C4-2B (cell line): ENCODE results near the gene PCDHB6.
"Not testable (repeated sequence)": the region's sequence is repeated elsewhere in the genome, so short reads cannot be mapped to it uniquely, and the experiment has no call there.

ENCODE experiments used
- ZFX ChIP-seq: fragments of 450-650 bp; IDR thresholded peaks from 2 replicates; pipeline ENCODE4 v1.6.1; 2017
- TF ChIP-seq, protein P1 (sequence below): fragments of 450-650 bp; conservative IDR thresholded peaks from 2 replicates; pipeline ENCODE4 v1.5.1; 2017; ENCODE audit warnings: mild to moderate bottlenecking

DNA sequence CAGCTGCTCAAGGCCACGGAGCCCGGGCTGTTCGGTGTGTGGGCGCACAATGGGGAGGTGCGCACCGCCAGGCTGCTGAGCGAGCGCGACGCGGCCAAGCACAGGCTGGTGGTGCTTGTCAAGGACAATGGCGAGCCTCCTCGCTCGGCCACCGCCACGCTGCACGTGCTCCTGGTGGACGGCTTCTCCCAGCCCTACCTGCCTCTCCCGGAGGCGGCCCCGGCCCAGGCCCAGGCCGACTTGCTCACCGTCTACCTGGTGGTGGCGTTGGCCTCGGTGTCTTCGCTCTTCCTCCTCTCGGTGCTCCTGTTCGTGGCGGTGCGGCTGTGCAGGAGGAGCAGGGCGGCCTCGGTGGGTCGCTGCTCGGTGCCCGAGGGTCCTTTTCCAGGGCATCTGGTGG, 39.3 kb downstream of the PCDHB6 start:
- TF ChIP-seq, protein P1, sequence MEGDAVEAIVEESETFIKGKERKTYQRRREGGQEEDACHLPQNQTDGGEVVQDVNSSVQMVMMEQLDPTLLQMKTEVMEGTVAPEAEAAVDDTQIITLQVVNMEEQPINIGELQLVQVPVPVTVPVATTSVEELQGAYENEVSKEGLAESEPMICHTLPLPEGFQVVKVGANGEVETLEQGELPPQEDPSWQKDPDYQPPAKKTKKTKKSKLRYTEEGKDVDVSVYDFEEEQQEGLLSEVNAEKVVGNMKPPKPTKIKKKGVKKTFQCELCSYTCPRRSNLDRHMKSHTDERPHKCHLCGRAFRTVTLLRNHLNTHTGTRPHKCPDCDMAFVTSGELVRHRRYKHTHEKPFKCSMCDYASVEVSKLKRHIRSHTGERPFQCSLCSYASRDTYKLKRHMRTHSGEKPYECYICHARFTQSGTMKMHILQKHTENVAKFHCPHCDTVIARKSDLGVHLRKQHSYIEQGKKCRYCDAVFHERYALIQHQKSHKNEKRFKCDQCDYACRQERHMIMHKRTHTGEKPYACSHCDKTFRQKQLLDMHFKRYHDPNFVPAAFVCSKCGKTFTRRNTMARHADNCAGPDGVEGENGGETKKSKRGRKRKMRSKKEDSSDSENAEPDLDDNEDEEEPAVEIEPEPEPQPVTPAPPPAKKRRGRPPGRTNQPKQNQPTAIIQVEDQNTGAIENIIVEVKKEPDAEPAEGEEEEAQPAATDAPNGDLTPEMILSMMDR: not testable (repeated sequence)
- not testable (repeated sequence) for TF ChIP-seq ZFX
